Tibial nerve (tissue), 4 donors: ENCODE measurements around the gene MYOCOS.

ENCODE experiments used
- CTCF ChIP-seq, 5 experiments: fragments of 200-600 bp in 3 of 5; fragments of 450-650 bp in 2 of 5; sonication (generic) in 3 of 5; IDR thresholded peaks; one replicate each; pipeline ENCODE4 v1.5.1; 2016 to 2019; ENCODE audit warnings: antibody characterized with exemption in 5 of 5, mild to moderate bottlenecking in 3 of 5, moderate library complexity in 2 of 5
- EP300 ChIP-seq, 2 donors: sonication (generic); formaldehyde crosslinking; IDR thresholded peaks; one replicate each; pipeline ENCODE4 v1.6.1; 2017; ENCODE audit warnings: antibody characterized with exemption in 2 of 2, mild to moderate bottlenecking in 1 of 2
- POLR2A ChIP-seq, 2 donors: fragments of 450-650 bp; IDR thresholded peaks; one replicate each; pipeline ENCODE4 v1.6.1; 2017; ENCODE audit warnings: antibody characterized with exemption in 2 of 2, mild to moderate bottlenecking in 2 of 2, moderate library complexity in 2 of 2

GRCh38 chr1:171663854-171664575 lies 42.0 kb downstream of the MYOCOS start:
- TF ChIP-seq CTCF (IDR thresholded peaks at IDR 0.05) (no peak), POLR2A (IDR thresholded peaks at IDR 0.05) (no peak), EP300 (IDR thresholded peaks at IDR 0.05) (no peak)
